ENCODE data around the gene TEK.

Gene TEK

DNA sequence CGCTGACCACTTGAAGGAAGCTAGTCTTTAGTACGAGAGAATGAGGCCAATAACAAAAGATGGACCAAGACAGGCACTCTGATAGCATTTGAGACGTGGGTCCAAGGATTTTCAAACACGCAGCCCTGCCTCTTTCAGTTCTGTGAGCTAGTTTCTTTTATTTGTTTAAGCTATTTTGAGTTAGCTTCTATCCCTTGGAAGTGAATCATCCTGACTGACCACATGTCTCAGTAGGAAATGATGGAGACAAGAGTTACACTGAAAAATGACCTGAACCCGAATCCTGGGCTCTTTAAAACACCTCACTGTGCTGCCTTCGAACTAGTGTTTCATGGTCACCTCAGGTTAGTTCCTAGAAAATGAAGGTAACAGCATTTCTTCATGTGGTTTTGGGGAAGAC lies 9.9 kb downstream of the TEK start:
- DNase-seq, result no peak

DNA sequence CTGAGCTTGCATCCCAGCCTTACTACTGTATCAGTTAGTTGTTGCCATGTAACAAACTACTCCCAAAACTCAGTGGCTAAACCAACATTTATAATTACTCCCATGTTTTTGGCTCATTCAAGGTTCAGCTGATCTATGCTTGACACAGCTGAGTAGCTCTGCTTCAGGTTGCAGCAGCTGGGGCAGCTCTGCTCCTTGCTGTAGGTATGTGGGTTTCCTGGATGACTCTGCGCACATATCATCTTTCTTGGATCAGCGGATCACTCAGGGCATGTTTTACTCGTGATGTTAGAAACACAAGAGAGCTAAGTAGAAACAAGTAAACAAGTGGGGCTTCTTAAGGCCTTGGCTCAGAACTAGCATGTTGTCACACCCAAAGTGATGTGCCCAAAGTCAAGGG lies 15.1 kb downstream of the TEK start:
- no peak for DNase-seq

DNA sequence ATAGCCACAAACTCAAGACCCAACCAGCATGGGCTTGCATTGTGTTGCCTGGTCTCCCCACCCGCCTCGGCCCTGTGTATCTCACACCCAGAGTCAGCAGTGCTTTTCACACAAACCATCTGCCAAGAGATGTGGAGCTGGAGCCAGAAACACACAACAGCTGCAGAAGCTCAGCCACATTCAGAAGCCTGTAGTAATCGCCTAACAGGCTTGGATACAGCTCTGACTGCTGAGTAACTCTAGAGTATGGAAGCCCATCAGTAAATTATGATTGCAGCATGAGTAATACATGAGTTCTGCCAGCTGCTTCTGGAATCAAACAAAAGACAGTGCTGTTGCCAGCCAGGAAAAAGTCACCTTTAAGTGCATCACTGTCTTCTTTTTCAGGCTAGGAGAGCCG lies 16.0 kb downstream of the TEK start:
- DNase-seq, result peak in 33 of 56 donors; percentile 1 to 62 (median 24)

DNA sequence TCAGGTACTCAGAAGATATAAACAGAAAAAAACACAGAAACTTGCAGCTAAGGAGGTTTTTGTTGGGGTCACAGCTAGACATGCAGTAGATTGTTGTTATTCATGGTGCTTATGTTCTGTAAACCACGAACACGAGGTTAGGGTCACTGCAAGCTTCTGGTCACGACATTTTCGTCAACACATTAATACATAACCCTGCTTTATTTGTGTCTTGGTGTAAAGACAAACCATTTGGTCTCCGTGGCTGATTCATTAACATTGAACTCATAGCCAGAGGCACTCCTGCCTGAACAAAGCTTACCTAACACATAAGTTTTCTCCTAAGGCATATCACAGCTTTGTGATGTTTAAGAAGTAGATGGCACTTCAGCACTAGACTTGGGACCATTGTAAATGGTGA lies 16.9 kb downstream of the TEK start:
- DNase-seq, result no peak

DNA sequence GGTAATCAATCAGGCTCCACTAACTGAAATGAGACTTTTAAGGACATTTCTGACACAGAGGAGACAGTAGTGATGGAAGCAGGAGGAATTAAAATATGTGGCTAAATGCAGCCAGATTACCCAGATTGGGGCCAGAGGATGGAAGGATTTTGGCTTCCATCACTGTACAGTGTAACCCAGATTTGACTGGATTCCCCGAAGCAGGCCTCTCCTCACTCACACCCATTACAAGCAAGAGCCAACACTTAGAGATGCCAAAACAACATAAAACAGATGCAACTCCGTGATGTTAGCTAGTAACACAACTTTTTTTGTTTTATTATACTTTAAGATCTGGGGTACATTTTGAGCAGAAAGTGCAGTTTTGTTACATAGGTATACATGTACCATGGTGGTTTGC lies 17.6 kb downstream of the TEK start:
- no peak for DNase-seq

DNA sequence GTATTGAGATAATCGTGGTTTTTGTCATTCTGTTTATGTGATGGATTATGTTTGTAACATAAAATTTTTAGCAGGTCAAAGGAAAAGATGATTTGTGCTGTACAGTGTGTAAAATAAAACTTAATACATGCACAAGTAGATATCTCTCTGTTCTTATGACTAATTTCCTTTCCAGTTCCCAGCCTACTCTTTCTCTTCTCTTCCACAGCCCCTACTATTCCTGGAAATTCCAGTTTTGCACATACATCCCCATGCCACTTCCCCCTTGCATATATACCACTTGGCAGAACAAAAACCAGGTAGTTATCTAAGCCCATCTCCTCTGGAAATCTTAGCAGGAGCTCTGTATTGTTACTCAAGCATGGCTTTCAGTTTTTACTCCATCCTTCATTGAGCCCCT lies 20.2 kb downstream of the TEK start:
- DNase-seq, result no peak

DNA sequence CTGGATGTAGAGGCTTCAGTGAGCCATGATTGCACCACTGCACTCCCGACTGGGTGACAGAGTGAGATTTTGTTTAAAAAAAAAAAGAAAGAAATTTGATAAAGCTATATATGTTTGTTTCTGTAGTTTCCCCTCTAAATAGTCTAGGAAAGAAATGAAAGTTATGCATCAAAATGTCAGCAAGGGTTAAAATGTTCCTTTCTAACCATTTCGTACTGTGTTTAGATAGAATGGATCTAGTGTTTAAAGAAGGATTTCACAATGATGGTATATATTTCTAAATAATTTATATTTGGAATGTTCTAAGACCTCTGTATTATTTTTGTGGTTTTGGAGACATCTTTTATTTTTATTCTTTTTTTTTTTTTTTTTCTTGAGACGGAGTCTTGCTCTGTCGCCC lies 22.7 kb downstream of the TEK start:
- DNase-seq, result no peak

DNA sequence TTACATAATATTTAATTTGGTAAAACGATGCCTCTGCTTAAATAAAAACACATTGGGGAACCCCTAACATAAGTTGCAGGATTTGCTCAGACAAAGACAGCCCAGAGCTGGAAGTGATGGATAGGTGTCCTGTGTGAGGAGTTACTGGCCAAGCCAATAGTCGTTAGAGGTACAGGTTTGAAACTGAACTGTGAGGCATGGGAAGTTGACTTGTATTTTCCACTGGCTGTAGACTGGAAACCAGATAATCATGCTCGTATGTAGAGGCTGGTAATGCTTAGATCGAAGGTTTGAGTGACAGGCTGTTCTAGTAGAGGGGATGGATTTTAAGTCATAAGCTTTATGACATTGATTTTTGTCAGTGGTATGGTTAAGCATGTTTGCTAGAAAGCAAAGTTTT lies 24.8 kb downstream of the TEK start:
- DNase-seq, result no peak

DNA sequence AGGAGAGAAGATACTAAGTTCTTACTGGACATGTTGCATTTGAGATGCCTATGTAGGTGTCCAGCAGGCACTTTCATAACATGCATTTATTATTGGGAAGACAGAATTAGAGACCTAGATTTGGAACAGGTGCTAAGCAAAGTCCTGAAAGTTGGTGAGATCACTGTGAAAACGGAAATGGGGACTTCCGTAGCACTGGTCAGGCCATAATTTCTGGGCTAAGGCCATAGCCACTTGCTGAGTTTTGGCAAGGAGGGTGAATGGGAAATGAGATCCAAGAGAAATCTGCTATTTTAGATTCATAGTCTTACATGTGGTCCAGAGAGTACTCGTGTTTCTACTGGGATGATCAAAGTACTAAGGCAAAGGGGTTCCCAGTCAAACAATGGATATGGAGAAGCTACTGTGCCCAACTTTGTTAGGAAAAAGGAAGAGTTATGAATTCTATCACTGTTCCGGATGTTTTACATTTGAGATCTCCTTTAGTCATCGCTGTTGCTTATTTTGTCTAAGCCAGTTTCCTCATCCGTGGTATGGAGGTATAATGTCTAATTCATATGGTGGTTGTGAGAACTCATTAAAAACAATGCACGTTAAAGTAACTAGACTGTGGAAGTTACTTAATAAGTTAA lies 33.4 kb downstream of the TEK start:
- no peak for DNase-seq

DNA sequence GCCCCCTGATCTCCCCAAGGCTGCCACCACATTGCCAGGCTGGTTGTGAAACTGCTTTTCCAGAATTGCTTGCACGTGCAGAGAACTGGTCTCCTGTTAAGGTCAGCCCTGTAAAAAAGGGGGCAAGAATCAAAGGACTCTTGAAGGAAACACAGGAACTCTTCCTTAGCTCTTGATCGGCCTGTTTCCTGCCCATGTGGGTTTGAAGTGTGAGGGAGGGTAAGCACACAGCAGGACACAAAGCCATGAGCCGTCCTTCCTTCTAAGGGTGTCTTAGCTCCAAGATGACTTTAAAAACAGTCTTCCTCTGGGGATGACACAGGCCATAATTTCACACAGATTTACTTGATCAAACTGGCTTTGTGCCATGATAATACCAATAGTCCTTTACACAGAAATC lies 36.1 kb downstream of the TEK start:
- DNase-seq, result no peak

DNA sequence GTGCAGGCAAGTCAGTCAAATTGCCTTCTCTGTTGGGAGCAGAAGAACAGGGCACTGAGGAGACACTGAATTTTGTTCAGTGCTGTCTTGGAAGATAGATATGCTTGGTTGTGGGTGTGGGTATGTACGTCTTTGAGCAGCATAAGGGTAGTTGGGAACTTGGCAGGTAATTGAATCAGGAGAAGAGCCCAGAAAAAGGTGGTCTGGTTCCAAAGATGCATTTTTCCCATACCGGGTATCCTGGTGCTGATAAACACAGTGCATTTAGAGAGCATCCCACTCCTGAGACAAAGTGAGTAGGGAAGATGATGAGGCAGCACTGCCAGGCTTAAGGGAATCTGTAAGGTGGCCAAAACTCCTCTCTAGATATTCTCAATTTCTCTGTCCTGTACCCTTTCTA lies 40.6 kb downstream of the TEK start:
- no peak for DNase-seq

DNA sequence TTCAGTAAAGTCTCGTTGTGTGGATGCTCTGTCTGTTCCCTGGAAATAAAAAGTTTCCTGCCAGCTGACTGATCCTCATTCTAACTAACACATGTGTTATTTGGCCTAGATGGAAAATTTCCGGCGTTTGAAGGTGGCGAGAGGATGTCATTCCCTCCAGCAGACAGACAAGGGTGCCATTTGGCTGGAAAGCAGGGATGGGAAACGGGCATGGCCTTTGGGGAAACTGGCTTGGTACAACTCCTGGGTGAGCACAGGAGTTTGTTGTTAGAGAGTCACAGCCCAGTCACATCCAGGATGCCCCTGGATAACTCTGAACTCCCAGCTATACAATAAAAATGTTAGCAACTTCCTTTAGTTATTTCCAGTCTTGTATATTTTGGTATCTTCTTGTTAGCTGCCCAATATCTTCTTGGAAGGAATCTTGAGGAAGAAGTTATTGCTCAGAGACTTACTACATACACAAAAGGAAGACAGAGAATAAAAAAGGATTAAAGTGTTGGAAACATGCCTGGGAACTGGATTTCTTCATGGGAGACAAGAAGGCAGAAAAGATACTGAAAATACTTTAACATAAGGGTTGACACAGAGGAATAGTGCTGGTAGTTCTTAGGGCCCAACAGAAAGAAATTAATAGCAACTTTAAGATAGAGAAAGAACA lies 41.9 kb downstream of the TEK start:
- no peak for DNase-seq

DNA sequence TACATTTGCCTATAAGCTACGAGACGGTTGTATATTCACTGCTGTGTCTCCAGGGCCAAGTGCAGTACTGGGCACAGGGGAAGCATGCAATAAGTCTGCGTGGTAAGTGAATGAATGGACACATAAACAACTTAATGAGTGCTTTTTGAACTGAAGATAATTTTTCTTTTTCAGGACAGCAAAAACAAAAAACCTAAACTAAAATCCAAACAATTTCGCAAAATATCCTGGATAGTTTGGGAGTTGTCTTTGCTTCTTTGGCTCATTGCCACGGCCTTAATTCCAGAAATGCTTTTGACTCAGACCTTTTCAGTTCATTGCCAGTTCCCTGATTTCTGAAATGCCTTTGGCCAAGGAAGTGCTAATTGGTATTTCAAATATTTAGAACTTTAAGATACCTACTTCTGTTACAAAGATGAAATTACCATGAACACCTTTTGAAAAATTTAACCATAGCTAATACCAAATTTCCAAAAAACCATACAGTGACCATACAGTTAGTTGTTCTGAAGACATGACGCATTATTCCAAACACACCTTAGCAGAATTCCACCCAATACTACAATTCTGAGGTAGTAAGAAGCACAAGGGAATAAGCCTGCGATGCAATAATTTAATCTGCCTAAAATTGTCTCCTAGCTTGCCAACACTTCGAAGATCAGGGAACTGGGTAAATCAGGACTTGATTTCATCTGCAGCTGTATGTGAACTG lies 42.8 kb downstream of the TEK start:
- DNase-seq, result no peak

DNA sequence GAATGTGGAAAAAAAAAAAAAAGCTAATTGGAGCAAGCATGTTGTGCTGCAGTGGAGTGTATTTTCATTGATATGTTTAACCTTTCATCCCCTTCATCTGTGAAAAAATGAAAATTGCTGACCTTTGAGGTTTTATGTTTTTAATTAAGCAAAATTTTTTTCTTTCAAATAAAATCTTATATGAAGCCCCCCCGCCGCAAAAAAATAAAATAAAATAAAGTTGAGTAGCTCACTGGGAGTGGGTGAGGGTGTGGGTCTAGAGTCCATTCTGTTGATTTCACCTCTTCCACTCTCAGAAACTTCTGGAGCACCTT lies 43.3 kb downstream of the TEK start:
- DNase-seq, result no peak

DNA sequence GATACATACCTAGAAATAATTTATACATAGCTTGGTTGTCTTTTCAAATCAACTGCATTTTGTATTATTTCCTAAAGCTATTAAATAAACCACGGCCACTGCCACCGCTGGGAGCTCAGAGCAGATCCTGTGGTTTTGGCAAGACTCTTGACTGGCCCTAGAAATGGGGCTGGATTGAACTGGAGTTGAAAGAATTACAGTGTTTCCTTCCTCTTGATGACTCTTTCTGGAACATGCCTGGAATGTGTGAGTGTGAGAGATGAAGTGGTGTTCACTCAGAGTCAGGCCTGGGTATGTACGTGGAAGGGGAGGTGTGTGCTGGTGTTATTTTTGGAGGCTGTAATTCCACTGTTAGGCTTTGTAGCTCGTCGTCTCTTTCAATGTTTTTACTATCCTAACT lies 45.9 kb downstream of the TEK start:
- DNase-seq, result no peak

DNA sequence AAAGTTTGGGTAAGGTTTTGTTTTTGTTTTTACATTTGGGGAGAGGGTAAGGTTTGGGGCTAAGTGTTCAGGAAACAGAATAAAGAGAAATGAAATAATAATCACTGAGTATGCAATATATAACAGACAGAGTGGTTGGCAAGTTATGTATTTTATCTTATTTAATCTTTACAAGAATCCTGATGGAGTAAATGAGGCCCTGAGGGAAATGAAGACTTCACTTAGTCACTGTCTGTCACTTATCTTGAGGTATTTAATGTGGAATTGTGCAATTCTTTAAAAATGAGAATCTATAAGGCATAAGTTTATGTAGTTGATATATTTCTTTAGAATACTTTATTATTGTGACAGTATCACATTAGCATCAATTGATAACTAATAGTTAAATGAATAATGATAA lies 48.1 kb downstream of the TEK start:
- no peak for DNase-seq

DNA sequence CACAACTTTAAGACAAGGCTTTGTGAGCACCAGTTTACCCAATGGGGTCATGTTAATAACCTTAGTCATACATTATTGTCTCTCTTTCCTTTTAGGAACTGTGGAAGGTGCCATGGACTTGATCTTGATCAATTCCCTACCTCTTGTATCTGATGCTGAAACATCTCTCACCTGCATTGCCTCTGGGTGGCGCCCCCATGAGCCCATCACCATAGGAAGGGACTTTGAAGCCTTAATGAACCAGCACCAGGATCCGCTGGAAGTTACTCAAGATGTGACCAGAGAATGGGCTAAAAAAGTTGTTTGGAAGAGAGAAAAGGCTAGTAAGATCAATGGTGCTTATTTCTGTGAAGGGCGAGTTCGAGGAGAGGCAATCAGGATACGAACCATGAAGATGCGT lies 48.7 kb downstream of the TEK start:
- no peak for DNase-seq

DNA sequence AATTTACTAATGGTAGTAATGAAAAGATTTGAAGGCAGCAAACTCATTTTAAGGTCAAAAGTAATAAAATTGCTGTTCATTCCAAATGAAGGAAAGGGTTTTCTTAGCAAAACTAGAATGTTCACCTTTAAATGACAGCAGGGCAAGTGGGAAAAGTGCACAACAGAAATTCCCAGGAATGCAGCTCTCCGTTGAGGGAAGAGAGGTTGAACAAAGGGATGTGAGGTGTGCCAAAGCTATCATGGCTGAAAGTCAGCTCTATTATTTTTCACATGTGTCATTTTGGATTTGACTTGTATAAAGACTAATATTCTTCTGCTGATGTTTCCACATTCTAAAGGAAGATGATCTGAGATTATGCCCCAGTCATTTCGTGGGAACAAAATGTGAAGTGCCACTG lies 51.6 kb downstream of the TEK start:
- no peak for DNase-seq

DNA sequence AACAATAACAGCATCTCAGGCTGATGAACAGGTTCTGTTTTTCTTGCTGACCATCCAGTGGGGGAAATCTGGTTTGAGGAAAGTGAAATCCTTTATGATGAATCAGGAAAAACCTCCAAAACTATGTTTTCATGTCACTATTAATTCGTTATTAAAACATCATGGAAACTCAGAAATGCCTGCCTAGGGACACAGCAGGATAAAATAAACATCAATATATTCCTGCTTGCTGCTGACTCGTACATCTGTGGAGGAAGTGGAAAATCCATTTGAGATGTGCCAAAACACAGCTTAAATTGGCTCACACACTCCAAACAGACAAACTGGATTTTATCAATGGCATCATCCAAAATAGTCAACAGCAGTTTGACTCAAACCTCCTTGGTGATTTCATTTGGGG lies 53.0 kb downstream of the TEK start:
- no peak for DNase-seq

DNA sequence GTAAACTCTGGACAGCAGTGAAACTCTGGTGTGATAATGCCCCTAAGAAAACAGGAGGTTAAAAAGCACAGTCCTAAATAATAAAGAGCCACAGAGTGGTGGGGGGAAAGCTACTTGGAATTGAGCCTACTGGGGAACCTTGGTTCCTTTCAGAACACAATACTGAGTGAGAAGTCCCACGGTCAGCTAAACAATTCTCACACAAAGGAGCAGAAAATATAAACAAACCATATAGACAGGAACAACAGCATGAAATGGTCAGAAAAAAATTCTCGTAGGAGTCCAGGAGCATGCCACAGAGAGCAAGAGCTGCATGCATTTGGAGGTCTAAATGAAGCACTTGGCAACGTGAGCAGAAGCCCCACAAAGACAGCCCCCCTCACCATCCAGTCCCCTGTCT lies 56.0 kb downstream of the TEK start:
- no peak for DNase-seq

DNA sequence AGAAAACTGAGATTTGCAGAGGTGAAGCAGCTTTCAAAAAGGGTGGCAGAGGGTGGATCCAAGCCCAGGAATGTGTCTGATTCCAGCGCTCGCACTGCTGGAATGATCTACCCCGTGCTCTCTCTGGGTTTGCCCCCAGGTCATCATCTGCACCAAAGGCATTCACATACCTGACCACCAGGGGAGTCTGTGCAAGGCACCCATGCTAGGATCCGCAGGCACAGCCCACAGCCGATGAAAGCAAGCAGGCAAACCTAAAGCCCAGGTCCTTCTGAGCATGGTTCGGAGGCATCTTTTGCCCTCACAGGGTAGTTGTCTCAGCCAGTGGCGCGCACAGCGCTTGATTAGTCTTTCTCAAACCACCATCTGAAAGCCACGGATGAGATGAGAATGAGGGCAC lies 56.6 kb downstream of the TEK start:
- no peak for DNase-seq

DNA sequence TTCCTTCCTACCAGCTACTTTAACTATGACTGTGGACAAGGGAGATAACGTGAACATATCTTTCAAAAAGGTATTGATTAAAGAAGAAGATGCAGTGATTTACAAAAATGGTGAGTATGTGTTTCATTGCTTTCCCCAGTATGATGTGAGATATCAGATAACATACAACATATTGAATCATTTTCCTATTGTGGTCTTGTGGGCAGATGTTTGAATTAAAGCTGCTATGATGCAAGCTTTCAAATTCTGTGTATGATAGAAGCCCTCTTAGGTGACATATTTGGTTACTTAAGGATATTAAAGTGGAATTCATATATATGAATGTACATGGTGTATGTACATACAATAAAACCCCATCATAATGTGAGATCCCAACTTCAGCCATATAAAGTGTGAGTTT lies 59.5 kb downstream of the TEK start:
- DNase-seq, result no peak

DNA sequence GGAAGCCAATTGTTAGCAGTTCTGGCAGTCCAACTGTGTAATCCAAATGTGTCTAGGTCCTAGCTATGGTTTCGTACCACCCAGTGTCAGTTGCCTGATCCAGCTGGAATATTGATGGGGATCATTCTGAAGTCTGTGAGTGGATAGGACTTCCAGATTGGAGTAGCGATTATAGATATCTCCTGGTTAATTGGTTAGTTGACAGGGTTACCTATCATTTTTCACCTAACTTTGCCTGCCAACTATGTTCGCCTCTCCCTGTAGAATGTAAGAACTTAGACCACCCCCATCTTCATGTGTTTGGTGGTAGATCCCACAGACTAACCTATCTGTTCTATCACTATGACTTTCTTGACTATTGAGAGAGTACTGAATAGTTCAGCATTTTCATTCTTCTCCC lies 59.9 kb downstream of the TEK start:
- DNase-seq, result no peak
